ENCODE results near the gene BSN. TPM values are rescaled to one million over a fixed set of nuclear protein-coding genes. Genes with fewer than 3 reads are reported as not detected.

The BSN gene
- total RNA-seq, 2 experiments from 2014 or later, result 0.08 to 0.11 TPM

GRCh38 chr3:49646236-49646635 is 92.0 kb downstream of the BSN start:
- no peak for DNase-seq
- Mint-ChIP-seq H3K9me3 (no peaks in the 10 kb centered on the region), H3K27ac (no peak overlapping the region), H3K36me3 (ENCODE audit: low read depth) (no peaks in the 10 kb centered on the region), H3K4me3 (no peak overlapping the region), H3K4me1 (ENCODE audit: low read depth) (no peaks in the 10 kb centered on the region), H3K27me3 (no peaks in the 10 kb centered on the region)
- H3K27ac ChIP-seq (ENCODE audit: low read depth in 1 of 2, low read length in 2 of 2), result no peak overlapping the region
- H3K4me1 ChIP-seq (ENCODE audit: insufficient read depth, low read length), result no peaks in the 10 kb centered on the region
- H3K4me3 ChIP-seq (ENCODE audit: low read length), result no peak overlapping the region
- H3K9me3 ChIP-seq (ENCODE audit: control insufficient read depth in 1 of 2, insufficient read depth in 1 of 2, low read length in 2 of 2), result no peaks in the 10 kb centered on the region
- no peak for ATAC-seq (ENCODE audit: poor library complexity)
- no peaks in the 10 kb centered on the region for H3K27me3 ChIP-seq (ENCODE audit: control insufficient read depth in 1 of 2, insufficient read depth in 2 of 2, low read length in 2 of 2)
- ChIA-PET POLR2A (no interaction called here), CTCF (no interaction called here)
- intact Hi-C loops (cut with DNase I, micrococcal nuclease), result no loop called here
- TF ChIP-seq, protein P1, sequence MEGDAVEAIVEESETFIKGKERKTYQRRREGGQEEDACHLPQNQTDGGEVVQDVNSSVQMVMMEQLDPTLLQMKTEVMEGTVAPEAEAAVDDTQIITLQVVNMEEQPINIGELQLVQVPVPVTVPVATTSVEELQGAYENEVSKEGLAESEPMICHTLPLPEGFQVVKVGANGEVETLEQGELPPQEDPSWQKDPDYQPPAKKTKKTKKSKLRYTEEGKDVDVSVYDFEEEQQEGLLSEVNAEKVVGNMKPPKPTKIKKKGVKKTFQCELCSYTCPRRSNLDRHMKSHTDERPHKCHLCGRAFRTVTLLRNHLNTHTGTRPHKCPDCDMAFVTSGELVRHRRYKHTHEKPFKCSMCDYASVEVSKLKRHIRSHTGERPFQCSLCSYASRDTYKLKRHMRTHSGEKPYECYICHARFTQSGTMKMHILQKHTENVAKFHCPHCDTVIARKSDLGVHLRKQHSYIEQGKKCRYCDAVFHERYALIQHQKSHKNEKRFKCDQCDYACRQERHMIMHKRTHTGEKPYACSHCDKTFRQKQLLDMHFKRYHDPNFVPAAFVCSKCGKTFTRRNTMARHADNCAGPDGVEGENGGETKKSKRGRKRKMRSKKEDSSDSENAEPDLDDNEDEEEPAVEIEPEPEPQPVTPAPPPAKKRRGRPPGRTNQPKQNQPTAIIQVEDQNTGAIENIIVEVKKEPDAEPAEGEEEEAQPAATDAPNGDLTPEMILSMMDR (IDR thresholded peaks at IDR 0.05), result no peak
- no peaks in the 10 kb centered on the region for H3K36me3 ChIP-seq (ENCODE audit: insufficient read depth, low read length)

DNA sequence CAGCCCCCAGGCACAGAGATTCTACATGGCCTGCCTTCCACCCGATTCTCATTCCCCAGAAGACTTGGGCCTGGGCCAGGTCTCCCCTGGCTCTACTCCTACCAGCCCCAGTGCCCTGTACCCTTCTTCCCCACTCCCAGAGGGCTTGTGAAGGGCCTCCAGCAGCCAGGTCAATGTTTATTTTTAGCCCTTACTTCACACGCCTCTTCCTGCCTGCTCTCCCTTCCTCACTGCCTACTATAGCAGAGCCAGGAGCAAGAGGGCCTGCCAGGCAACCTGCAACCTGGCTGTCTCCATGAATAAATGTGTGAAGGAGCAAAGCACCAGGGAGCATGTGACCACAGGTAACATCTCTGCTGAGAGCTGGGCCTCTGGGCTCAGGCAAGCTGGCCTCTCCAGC is 93.5 kb downstream of the BSN start:
- intact Hi-C loops (cut with DNase I, micrococcal nuclease), result no loop called here
- ATAC-seq (ENCODE audit: poor library complexity), result no peak

GRCh38 chr3:49648354-49649019 is 94.2 kb downstream of the BSN start:
- Histone ChIP-seq H3K27me3 (ENCODE audit: control insufficient read depth in 1 of 2, insufficient read depth in 2 of 2, low read length in 2 of 2) (no peaks in the 10 kb centered on the region), H3K4me3 (ENCODE audit: low read length) (no peak overlapping the region), H3K27ac (ENCODE audit: low read depth in 1 of 2, low read length in 2 of 2) (no peak overlapping the region), H3K36me3 (ENCODE audit: insufficient read depth, low read length) (no peaks in the 10 kb centered on the region), H3K4me1 (ENCODE audit: insufficient read depth, low read length) (no peaks in the 10 kb centered on the region), H3K9me3 (ENCODE audit: control insufficient read depth in 1 of 2, insufficient read depth in 1 of 2, low read length in 2 of 2) (no peaks in the 10 kb centered on the region)
- DNase-seq, result no peak
- POLR2A ChIA-PET, result no interaction called here
- ATAC-seq (ENCODE audit: poor library complexity), result no peak
- CTCF ChIA-PET, result no interaction called here
- Mint-ChIP-seq H3K4me1 (ENCODE audit: low read depth) (no peaks in the 10 kb centered on the region), H3K9me3 (no peaks in the 10 kb centered on the region), H3K27ac (no peak overlapping the region), H3K36me3 (ENCODE audit: low read depth) (no peaks in the 10 kb centered on the region), H3K4me3 (no peak overlapping the region), H3K27me3 (no peaks in the 10 kb centered on the region)
- intact Hi-C loops (cut with DNase I, micrococcal nuclease), result no loop called here
- TF ChIP-seq, protein P1 (IDR thresholded peaks at IDR 0.05), result no peak

More for the DNA sequence above, 93.5 kb downstream of the BSN start:
- Histone ChIP-seq H3K27me3 (ENCODE audit: control insufficient read depth in 1 of 2, insufficient read depth in 2 of 2, low read length in 2 of 2) (no peaks in the 10 kb centered on the region), H3K36me3 (ENCODE audit: insufficient read depth, low read length) (no peaks in the 10 kb centered on the region), H3K4me3 (ENCODE audit: low read length) (no peak overlapping the region), H3K27ac (ENCODE audit: low read depth in 1 of 2, low read length in 2 of 2) (no peak overlapping the region), H3K4me1 (ENCODE audit: insufficient read depth, low read length) (no peaks in the 10 kb centered on the region), H3K9me3 (ENCODE audit: control insufficient read depth in 1 of 2, insufficient read depth in 1 of 2, low read length in 2 of 2) (no peaks in the 10 kb centered on the region)
- TF ChIP-seq, protein P1 (IDR thresholded peaks at IDR 0.05), result no peak
- Mint-ChIP-seq H3K9me3 (no peaks in the 10 kb centered on the region), H3K27ac (no peak overlapping the region), H3K36me3 (ENCODE audit: low read depth) (no peaks in the 10 kb centered on the region), H3K27me3 (no peaks in the 10 kb centered on the region), H3K4me3 (no peak overlapping the region), H3K4me1 (ENCODE audit: low read depth) (no peaks in the 10 kb centered on the region)
- ChIA-PET POLR2A (no interaction called here), CTCF (no interaction called here)
- no peak for DNase-seq

All from CD4-positive, alpha-beta T cell (primary cell).